ENCODE measurements around the gene ZNF784. TPM values are rescaled to one million over a fixed set of nuclear protein-coding genes. Genes with fewer than 3 reads are reported as not detected.
"Not testable (repeated sequence)": the region's sequence is repeated elsewhere in the genome, so short reads cannot be mapped to it uniquely, and the experiment has no call there.

ZNF784 gene
- total RNA-seq, 1 donor from 2014 or later = 3.9 TPM

DNA sequence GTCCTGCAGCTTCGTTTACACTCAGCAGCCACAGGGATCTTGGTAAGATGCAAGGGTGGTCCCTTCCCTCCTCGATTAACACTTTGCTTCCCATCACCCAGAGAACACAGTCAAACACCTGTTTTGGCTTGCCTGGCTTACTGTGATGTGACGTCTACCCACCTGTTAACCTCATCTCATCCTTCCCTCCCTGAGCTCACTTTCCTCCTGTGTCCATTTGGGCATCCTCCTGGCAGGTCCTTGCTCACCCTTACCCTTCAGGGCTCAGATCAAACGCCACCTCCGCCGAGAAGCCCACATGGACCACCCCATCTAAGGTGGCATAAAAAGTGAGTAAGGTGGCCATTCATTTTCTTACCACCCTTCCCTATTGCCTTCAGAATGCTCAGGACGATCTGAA lies 34.3 kb downstream of the ZNF784 start:
- no peak for DNase-seq (ENCODE audit: extremely low read depth, low read depth, low spot score)

DNA sequence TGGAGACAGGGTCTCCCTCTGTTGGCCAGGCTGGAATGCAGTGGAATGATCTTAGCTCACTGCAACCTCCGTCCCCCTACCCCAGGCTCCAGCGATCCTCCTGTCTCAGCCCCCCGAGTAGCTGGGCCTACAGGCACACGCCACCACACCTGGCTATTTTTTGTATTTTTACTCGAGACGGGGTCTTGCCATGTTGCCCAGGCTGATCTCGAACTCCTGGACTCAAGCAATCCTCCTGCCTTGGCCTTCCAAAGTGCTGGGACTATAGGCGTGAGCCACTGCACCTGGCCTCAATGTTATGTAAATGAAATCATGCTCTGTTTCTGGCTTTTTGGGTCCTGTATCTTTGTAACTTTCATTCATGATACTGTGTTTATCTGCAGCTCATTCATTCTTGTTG lies 35.6 kb downstream of the ZNF784 start:
- no peak for DNase-seq (ENCODE audit: extremely low read depth, low read depth, low spot score)

DNA sequence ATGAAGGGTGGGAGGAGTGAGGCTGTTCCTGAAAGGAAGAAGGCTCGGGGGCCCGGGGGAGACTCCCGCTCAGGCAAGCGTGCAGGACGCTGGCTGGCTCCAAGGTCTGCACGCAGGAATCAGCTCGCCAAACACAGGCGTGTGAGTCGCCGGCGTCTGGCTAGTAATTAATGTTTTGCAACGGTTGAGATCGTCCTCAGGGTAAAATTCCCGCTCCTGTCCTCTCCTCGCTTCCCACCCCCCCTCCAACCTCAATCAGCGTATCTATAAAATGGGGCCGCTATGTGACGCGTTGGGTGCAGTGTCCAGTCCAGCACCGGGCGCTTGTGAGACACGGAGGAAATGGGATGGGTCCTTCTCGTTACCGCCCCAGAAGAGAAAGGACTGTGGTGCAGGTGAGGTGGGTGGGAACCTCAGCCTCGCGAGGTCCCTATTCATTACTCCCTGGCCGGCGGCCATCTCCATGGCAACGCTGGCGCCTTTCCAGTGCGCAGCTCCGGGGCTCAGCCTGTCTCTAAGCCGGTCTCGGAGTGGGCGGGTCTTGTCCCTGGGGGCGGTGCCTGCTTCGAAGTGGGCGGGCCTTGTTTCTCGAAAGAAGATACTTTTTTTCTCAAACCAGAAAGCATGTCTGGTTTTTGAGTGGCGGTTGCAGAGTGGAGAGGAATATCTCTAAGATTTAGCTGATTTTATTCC lies 37.2 kb downstream of the ZNF784 start:
- DNase-seq (ENCODE audit: extremely low read depth, low read depth, low spot score) = no peak

DNA sequence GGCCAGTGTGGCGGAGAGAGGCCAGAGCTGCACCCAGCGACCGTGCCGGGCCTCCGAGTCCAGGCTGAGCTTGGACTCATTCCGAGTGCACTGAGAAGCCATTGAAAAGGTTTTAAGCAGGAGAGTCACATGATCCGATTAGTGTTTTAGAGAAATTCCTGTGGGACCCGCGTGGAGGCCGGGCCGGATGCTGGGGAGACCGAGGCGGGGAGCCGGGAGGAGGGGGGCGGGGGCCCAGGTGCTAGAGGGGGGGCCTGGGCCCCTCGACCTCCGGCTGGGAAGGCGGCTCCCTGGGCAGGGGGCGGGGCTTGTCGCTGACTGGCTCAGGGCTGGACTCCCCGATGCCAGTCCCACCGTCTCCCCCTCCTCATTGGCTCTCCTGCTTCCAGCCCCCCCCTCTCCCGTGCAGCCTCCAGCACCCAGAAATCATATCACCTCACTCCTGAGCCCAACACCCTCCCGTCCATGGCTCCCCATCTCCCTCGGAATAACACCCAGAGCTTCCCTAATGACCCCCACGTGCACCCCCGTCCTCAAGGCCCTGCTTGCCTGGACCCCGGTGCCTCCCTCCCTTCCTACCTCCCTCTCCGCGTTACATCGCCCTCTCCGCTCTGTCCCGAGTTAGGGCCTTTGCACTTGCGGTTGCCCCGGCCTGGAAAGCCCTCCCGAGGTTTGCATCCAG lies 38.6 kb downstream of the ZNF784 start:
- DNase-seq (ENCODE audit: extremely low read depth, low read depth, low spot score) = no peak

DNA sequence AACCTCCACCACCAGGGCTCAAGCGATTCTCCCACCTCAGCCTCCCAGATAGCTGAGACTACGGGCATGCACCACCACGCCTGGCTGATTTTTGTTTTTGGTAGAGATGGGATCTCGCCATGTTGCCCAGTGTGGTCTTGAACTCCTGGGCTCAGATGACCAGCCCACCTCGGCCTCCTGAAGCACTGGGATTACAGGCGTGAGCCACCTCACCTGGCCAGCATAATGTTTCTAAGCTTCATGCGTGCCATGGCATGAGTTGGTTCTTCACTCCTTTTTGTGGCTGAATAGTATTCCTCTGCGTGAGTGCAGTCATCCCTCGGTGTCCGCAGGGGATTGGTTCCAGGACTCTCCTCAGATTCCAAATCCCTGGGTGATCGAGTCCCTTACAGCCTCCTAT lies 39.5 kb downstream of the ZNF784 start:
- no peak for DNase-seq (ENCODE audit: extremely low read depth, low read depth, low spot score)

DNA sequence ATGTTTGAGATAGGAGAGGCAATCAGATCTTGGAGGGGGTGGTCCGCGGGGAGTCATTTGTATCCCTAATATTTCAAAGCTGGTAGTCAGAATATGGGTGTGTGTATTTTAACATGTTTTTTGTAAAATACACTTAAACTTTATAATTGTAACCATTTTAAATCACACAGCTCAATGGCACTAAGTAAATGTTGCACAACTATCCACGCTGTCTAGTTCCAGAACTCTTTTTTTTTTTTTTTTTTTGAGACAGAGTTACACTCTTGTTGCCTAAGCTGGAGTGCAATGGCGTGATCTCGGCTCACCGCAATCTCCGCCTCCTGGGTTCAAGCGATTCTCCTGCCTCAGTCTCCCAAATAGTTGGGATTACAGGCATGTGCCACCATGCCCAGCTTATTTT lies 40.5 kb downstream of the ZNF784 start:
- not testable (repeated sequence) for DNase-seq (ENCODE audit: extremely low read depth, low read depth, low spot score)

DNA sequence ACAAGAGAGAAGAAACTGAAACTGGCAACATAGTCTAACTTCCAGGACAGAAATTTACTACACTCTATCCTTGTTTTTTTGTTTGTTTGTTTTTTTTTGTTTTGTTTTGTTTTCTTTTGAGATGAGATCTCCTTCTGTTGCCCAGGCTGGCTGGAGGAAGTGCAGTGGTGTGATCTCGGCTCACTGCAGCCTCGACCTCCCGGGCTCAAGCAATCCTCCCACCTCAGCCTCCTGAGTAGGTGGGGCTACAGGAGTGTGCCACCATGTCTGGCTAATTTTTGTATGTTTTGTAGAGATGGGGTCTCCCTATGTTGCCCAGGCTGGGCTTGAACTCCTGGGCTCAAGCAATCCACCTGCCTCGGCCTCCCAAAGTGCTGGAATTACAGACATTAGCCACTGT lies 42.1 kb downstream of the ZNF784 start:
- DNase-seq (ENCODE audit: extremely low read depth, low read depth, low spot score) = not testable (repeated sequence)

DNA sequence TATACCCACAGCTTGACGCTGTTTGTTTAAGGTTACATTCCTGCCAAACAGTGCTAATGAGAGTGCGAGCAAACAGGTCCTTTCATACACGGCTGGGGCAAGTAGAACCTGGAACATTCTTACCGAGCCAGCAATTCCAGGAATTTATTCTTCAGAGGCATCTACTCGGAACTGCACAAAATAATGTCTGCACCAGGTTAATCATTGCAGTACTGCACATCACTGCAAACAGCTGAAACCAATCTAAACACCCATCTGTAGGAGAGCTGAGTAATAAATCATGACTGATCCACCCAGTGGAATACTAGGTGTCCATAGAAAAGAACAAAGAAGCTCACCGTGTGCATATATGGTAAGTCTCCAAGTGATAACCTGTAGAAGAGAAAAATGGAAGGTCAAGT lies 42.5 kb downstream of the ZNF784 start:
- no peak for DNase-seq (ENCODE audit: extremely low read depth, low read depth, low spot score)

DNA sequence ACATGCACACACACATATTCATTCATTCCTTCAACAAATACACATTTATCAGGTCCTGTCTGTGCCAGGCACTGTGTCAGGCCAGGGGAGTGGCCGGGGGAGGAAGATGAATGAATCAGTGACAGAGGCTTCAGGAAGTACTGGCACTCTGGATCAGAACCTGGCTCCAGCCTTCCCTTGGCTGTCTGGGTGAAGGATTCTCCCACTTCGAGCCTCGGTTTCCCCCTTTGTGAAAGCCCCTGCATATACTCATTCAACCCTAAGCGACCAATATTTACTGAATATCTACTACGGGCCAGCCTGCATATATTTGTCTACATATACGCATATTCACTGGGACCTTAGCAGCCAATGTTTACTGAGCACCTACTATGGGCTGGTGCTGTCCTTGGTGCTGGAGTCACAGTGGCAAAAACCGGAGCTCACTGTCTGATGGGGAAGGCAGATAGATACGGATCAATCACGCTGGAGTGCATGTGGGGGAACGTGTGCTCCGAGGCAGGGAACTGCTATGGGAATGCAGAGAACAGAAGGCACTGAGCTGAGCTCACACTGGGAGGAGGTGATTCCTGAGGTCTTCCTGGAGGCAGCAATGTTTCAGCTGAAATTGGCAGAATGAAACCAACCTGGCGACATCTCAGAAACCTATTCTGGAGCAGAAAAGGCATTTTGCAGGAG lies 43.1 kb downstream of the ZNF784 start:
- DNase-seq (ENCODE audit: extremely low read depth, low read depth, low spot score) = no peak

DNA sequence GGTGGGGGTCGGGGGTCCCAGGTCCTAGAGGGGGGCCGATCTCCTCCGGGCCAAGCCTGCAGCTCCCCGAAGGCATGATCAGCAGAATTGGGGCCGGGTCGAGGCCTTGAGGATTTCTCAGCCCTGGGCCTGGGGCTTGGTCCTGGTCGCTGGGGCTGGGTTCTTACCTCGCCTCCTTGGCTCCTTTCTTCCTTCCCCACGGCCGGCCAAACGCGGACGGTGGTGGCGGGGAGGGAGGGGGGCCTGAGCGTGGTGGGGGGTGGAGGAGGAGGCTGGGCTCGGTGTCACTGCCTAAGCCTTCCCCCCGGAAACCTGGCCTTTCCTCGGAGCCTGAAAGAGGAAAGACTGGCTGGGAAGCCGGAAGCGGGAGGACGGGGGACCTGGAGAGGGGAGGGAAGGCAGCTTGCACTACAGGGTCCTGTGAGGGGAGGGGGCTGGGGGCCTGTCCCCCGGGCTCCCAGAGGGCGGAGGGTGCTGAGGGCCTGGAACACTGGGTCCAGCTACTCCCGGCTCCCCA lies 43.7 kb downstream of the ZNF784 start, which contains the start of gene ZNF579:
Gene ZNF579 (minus strand): TSS at position 221 of the 517 bp plus-strand sequence. CDS start 1,209 bp downstream, outside the sequence.
- no peak for DNase-seq (ENCODE audit: extremely low read depth, low read depth, low spot score)

DNA sequence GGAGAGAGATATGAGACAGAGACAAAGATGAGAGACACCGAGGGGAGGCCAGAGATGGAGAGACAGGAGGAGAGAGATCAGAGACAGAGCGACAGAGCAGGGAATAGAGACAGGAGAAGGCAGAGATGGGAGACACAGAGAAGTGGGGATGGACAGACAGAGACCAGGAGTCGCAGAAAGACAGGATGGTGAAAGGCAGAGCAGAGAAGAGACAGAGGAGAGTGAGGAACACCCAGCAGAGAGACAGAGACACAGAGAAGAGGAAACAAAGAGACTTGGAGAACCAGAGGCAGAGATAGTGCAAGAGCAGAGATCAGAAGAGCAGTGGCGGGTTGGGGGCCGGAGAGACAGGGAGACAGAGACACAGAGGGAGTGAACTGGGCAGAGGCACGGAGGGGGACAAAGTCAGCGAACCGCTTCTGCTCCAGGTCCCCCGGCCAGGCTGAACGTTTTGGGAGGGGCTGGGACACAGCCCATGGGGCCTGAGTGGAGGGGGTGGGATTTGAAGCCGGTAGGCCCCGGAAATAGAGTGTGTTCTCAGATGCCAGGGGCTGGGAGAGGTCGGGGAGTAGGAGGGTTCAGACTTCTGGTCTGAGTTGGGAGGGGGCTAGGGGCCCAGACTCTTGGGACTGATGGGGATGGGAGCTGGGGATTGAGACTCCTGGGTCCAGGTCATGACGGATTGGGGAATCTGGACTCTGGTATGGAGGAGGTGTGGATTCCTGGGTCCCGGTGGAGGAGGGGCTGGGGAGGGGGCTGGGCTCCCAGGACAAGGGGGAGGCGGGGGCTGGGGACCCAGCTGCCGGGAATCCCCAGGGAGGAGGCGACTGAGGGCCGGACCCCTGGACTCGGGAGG lies 44.4 kb downstream of the ZNF784 start:
- no peak for DNase-seq (ENCODE audit: extremely low read depth, low read depth, low spot score)

DNA sequence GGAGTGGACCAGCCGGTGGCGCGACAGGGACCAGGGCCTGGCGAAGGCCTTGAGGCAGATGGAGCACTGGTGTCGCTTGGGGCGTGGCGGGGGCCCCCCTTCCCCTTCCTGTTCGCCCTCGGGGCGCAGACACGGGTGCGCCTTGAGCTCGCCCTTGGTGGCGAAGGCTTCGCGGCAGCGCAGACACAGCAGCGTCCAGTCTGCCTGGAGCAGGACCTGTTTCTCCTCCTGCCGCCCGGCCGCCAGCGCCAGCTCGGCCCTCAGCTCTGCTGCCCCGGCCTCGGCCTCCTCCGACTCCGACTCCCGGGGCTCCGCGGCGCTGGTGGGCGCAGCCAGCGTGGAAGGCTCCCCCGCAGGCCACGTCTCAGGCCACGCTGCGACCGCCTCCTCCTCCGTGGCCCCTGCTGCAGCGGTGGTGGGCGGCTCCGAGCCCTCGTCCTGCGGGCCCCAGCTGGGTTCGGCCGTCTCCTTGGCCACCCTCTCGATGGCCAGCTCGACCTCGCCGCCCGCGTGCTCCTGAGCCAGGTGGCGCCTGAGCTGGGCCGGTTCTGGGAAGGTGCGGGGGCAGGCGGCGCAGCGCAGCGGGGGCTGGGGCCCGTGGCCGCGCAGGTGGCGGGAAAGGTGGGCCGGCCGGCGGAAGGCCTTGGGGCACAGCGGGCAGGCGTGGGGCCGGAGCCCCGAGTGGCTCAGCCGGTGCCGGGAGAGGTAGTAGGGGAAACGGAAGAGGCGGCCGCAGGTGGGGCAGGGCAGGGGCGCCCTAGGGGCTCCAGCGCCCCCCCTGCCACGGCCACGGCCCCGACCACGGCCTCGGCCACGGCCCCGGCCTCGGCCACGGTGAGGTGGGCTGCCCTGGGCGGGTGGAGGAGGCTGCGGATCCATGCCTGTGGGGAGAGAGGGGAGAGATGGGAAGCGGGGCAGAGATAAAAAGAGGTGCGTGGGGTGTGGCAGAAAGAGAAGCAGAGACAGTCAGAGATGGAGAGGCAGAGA lies 45.3 kb downstream of the ZNF784 start:
- DNase-seq (ENCODE audit: extremely low read depth, low read depth, low spot score) = no peak

DNA sequence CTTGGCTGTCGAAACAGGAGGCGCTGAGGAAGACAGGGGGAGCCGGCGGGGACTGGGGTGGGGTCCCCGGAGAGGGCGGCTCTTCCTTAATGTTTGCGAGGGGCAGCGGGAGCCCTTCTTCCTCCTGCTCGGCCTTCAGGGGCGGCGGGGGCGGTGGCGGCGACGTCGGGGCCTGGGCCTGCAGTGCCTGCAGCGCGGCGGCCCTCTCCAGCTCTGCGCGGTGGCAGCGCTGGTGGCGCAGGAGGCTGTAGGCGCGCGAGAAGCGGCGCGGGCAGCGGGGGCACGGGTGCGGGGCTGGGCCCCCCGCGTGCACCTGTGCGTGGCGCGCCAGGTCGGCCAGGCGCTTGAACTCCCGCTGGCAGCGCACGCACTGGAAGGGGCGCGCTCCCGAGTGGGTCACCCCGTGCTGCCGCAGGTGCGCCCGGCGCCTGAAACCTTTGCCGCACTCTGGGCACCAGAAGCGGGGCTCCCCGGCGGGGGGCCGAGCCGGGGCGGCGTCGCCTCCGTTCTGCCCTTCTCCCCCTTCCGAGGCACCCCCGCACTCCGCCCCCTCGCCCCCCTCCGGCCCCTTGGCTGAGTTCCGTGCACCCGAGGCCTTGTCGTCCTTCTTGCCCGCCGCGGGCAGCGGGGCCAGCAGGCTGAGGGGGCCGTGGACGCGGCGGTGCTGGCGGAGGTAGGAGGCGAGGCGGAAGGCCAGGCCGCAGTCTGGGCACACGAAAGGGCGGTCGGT lies 46.2 kb downstream of the ZNF784 start:
- no peak for DNase-seq (ENCODE audit: extremely low read depth, low read depth, low spot score)

DNA sequence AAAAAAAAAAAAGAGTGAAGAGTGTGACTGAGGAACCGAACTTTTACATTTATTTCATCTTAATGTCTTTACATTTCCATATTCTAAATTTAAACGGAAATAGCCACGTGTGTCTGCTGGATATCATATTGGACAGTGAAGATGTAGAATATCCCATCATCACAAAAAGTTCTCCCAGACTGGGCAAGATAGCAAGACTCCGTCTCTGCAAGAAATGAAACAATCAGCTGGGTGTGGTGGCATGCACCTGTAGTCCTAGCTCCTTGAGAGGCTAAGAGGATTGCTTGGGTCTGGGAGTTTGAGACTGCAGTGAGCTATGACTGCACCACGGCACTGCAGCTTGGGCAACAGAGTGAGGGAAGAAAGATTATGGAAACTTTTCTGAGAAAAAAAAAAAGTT lies 47.6 kb downstream of the ZNF784 start:
- DNase-seq (ENCODE audit: extremely low read depth, low read depth, low spot score) = no peak

DNA sequence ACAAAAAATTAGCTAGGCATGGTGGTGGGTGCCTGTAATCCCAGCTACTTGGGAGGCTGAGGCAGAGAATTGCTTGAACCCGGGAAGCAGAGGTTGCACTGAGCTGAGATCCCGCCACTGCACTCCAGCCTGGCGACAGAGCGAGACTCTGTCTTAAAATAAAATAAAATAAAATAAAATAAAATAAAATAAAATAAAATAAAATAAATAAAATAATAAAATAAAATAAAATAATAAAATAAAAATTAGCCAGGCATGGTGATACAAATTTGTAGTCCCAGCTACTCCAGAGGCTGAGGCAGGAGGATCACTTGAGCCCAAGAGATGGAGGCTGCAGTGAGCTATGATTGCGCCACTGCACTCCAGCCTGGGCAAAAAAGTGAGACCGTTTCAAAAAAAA lies 50.4 kb downstream of the ZNF784 start:
- not testable (repeated sequence) for DNase-seq (ENCODE audit: extremely low read depth, low read depth, low spot score)
